K562 (cell line): Measurements from ENCODE around the gene NT5C1B.

Experiments used
- NR3C1 ChIP-seq: sonication (generic); formaldehyde crosslinking; IDR thresholded peaks from 2 replicates; pipeline ENCODE4 v1.8.1; 2022; ENCODE audit warnings: missing genetic modification reagents
- TF ChIP-seq, protein P1 (sequence below), 3 experiments: IDR thresholded peaks in 2 of 3; conservative IDR thresholded peaks in 1 of 3; 2 replicates each; pipeline ENCODE4 v1.5.1; 2011 to 2012; ENCODE audit warnings: low read length in 3 of 3, mild to moderate bottlenecking in 3 of 3, control low read depth in 2 of 3, improper control_type of control experiment in 1 of 3, inconsistent platforms in 1 of 3, low read depth in 1 of 3, mixed read lengths in 1 of 3, moderate library complexity in 1 of 3; ENCODE audit not compliant: insufficient read depth in 2 of 3

DNA sequence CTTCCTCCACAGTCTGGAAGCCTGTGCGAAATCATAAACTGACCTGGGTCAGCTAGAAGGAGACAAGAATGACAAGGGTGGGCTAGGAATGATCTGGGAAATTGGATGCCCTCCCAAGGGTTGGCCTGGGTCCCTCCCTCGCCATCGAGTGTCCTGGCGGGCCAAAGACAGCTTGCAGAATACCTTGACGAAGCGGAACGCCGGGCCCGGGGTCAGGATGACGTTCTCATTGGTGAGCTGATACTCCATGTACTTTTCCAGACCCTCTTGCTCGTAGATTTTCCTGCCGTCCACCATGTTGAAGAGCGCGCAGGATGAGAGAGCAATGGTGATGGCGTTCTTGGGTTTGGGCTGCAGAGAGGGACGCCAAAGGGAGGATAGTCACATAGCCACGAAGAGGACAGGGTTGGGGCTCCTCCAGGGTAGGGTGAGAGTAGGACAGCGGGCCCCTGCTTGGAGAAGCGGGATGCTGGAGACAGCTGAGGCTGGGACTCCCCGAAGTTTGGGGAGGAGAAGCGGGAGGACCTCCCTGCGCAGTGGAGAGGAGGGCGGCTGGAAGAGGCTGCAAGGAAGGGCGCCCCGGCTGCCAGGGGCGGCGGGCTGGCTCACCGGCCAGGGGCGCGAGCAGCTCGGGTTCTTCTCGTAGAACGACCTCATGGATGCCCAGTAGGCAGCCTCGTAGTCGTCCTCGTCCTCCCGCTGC lies 5.3 kb downstream of the NT5C1B start:
- no peak for TF ChIP-seq NR3C1 (CRISPR knock-in tag)
- TF ChIP-seq, protein P1, sequence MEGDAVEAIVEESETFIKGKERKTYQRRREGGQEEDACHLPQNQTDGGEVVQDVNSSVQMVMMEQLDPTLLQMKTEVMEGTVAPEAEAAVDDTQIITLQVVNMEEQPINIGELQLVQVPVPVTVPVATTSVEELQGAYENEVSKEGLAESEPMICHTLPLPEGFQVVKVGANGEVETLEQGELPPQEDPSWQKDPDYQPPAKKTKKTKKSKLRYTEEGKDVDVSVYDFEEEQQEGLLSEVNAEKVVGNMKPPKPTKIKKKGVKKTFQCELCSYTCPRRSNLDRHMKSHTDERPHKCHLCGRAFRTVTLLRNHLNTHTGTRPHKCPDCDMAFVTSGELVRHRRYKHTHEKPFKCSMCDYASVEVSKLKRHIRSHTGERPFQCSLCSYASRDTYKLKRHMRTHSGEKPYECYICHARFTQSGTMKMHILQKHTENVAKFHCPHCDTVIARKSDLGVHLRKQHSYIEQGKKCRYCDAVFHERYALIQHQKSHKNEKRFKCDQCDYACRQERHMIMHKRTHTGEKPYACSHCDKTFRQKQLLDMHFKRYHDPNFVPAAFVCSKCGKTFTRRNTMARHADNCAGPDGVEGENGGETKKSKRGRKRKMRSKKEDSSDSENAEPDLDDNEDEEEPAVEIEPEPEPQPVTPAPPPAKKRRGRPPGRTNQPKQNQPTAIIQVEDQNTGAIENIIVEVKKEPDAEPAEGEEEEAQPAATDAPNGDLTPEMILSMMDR (IDR thresholded peaks at IDR 0.05 in 2 of 3, conservative IDR thresholded peaks at IDR 0.05 in 1 of 3; ENCODE audit: insufficient read depth in 2 of 3, low read depth in 1 of 3, low read length in 3 of 3), result no peak
